HG02870 (cell line): ENCODE results near the gene TIPRL.

Source experiments
- ATAC-seq: cut with Tn5 transposase; IDR thresholded peaks from one replicate; pipeline ENCODE4 v1.9.1; 2021; ENCODE audit warnings: mild to moderate bottlenecking, moderate library complexity; ENCODE audit not compliant: unreplicated experiment

Gene TIPRL

GRCh38 chr1:168246506-168246905 is 67.7 kb downstream of the TIPRL start:
- no peak for ATAC-seq
